Activated CD4-positive, alpha-beta T cell treated with anti-CD3 and anti-CD28 coated beads, Interleukin-2, amount 50 U/mL, for 16 hours (primary cell): Measurements from ENCODE around the gene LMO2.

Source experiments
- DNase-seq: peaks from one replicate; pipeline ENCODE4 v3.0.0-alpha.2; 2020

Gene LMO2

GRCh38 chr11:33885338-33886005 lies 6.4 kb downstream of the LMO2 start:
- no peak for DNase-seq

DNA sequence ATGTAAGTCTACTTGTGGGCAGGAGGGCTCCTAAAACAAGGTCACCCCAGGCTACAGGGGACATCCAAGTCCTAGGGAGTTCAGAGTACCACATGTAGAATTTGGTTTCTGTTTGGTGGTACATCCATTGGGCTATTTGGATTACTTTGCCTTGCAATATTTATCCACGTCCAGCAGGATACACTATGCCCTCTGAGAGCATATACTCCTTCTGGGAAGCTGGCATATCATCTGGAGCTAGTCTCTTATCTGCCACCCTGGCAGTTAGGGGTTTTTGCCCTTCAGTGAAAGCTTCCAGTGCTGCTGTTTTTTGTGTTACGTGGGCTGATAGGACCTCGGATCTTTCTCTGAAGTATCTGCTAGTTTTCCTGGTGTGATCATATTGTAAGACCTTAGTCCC lies 7.3 kb downstream of the LMO2 start:
- no peak for DNase-seq

- DNase-seq = no peak
These were observed 7.8 kb downstream of the LMO2 start for GRCh38 chr11:33884035-33884434.

- no peak for DNase-seq
These were observed 10.0 kb downstream of the LMO2 start for GRCh38 chr11:33881651-33882503.

DNA sequence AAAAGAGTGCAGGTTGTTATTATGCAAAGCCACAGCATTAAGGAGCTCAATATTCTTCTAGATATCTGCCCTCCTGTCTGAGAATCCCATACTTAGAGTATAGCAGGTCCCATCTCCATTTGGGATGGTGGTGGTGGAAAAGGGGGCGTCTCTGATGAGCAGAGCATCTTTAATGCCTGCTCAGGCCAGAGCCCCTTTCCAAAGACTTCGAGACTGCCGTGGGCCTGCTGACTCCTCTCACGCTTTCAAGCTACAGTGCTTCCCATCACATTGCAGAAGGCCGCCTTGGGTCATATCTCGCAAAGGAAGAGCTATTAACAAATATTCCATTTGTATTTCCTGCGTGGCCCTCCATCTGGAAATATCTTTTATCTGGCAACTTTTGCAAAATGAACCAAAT lies 10.9 kb downstream of the LMO2 start:
- DNase-seq = no peak

- no peak for DNase-seq
These were observed 12.5 kb downstream of the LMO2 start for GRCh38 chr11:33879375-33879774.

DNA sequence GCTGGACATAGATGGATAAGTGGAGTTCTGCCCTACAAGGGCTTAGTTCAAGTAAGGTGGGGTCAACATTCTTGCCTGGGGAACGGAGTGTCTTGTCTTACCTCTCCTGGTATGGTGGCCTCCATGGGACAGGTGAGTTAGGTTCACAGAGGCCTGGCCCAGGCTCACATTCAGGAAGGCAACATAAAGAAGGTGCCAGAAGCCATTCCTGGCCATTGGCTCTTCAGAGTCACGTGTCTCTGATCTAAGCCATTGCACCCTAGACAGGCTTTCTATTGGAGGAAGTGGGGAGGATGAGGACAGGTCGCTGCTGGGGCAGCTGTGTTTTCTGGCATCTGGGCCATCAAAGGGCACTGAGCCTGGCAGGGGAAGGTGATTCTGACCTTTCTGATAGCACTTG lies 14.8 kb downstream of the LMO2 start:
- DNase-seq = no peak

GRCh38 chr11:33875621-33876294 lies 16.1 kb downstream of the LMO2 start:
- no peak for DNase-seq

DNA sequence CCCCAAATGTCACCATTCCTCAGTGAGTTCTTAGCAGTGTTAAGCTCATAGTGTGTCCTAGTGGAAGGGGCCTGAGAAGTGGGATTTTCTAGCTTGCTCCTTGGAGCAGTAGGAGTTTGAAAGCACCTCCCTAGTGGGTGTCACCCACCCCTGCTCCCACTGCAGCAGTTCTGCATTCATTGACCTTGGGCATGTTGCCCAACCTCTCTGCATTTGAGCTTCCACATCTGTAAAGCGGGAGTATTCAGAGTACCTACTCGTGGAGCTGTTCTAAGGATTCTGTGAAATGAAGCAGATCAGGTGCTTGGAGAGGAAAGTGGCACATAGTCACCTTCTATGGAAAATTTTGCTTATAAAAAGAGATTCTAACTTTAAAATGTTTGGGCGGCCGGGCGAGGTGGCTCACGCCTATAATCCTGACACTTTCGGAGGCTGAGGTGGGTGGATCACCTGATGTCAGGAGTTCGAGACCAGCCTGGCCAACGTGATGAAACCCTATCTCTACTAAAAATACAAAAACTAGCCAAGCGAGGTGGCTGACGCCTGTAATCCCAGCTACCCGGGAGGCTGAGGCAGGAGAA lies 16.9 kb downstream of the LMO2 start:
- no peak for DNase-seq

GRCh38 chr11:33874433-33874832 lies 17.4 kb downstream of the LMO2 start:
- no peak for DNase-seq

- no peak for DNase-seq
These were observed 22.1 kb downstream of the LMO2 start for GRCh38 chr11:33869481-33870422.

DNA sequence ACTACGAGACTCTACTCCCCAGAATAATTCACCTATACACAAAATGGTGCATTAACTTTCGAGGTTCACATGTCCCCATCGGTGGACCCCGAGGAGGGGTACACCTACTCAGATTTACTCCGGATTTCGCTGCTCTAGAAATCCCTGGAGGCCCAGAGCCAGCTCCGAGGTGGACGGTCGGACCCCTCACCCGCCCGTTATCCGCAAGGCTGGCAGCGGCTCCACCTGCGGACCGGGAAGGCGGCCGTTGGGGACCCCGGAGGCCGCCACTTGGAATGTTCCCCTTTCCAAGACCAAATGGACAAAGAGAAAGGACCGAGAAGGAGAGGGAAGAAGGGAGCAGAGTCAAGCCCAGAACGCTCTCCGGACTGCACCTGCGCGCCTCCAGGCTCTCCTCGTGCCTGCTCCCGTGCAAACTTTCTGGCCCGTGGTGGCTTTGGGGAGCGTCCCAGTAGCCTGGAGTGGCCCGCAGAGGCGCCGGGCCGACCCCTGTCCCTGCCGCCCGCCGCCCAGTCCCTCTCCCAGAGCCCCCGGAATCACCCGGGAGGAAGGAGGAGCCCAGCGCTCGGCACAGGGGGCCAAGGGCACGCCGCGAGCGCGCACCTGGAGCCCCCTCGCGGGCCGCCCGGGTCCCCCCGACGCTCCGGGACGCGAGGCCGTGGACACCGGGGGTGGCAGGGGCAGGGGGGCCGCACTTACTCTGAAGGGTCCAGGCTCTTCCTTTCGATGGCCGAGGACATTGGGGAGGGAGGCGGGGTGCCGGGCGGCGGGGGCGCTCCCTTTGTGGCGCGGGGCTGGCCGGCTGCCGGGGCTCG lies 23.0 kb downstream of the LMO2 start:
- no peak for DNase-seq

- DNase-seq = no peak
These were observed 23.8 kb downstream of the LMO2 start for GRCh38 chr11:33867996-33868646.

DNA sequence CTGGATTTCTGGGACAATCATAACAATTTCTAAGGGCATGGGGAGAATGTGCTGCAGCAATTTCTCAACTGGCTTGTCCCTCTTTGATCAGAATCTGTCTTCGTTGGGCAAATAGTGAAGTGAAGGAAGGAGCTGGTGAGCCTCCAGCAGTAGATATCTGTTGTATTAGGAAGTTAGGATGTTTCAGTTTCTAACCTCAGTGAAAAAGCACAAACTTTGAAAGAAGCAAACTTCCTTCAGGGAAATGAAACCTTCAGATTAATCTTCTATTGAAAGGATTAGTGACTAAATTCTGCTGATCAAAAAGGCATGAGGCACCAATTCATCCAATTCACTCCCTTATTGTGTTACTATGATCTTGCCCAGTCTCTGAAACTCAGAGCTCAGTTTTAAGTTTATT lies 24.3 kb downstream of the LMO2 start:
- no peak for DNase-seq

DNA sequence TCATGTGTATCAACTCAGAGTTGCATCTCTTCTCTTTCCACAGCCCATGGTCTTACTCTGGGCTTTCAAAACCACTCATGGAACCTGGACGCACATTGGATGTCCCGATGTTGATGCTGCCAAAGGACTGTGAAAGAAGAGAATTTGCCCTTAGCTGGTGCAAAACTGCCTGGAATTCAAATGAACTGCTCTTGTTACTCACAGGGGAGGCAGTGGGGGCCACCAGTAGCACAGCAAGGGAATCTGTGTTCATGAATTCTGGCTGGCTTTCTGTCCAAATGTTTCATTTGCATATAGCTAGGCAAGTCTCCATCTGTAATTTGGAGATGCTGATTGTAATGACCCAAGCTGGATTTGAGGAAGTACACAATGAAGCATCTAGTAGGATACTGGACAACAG lies 24.9 kb downstream of the LMO2 start:
- no peak for DNase-seq

- DNase-seq = no peak
These were observed 27.4 kb downstream of the LMO2 start for GRCh38 chr11:33864479-33864878.

DNA sequence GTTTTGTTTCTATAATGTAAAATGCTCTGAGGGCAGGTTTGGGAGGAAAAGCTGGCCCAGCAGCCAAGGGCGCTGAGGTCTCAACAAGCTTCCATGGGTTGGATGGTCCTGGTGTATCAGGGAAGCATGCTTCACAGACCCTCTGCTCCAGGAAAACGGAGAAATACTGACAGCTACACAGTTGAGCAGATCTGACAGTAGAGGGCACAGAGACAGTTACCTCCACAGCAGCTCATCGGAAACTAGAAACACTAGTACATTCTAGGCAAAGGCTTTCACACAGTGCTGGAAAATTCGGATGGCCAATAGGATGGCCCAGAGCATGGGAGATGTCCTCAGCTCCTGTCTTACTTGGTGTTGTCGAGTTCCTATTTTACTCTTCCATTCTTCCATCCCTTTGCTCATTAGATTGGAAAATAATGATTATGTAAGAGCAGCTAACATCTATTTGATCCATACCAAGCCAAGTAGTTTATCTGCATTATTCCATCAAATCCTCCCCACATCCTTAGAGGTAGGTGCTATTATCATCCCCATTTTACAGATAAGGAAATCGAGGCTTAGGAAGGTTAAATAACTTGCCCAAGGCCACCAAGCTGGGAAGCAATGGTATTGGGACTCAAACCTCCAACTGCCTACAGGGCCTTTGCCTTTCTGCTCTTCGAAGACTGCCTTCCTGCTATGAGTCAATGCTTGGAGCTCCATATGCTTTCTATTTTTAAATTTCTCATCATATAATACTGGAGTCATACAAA lies 28.3 kb downstream of the LMO2 start:
- no peak for DNase-seq

DNA sequence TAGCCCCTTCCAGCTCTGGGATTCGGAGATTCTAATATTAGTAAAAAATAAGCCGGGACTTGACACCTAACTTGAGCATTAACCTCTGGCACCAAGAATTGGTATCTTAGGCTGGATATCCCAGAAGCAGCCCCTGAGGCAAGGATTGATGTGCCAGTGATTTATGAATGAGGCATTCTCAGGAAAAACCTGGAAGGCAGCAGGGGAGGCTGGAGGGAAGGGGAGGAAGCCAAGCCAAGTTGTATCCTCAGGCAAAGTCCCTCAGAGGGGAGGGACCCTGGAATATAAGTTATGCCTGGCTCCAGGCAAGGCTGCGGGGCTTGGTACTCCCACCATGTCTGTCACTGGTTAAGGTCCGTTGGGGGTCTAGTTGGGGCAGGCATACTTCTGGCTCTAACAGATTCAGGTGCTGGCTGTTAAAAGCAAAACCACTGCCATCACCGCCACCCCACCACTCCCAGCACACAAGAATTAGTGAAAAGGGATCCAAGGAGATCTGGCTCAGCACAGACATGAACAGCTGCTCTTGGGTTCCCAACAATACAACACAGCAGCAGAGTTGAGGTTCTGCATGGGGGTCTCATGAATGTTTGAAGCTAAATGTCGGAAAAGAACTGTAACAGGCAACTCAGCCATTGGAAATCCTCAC lies 29.8 kb downstream of the LMO2 start:
- DNase-seq = no peak

- DNase-seq = no peak
These were observed 30.5 kb downstream of the LMO2 start for GRCh38 chr11:33861386-33861785.

DNA sequence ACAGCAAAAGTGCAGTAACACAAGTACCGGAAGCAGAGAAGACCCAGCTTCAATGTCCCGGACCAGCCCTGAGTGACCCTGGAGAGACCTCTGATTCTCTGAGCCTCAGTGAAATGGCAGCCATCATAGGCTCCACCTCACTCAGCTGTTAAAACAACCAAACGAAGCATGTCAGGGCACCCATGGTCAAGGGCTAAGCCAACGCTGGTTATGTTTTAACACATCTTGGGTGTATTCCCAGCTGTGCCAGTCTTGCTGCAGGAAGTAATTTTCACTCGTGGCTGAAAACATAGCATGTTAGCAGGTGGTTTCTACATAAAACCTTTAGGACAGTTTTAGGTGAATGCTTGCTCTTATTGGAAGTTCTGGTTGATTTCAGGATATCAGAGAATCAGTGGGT lies 30.9 kb downstream of the LMO2 start:
- no peak for DNase-seq
